WTC11 (cell line): ENCODE measurements around the gene PRMT5. TPM values are rescaled to one million over a fixed set of nuclear protein-coding genes. Genes with fewer than 3 reads are reported as not detected.

Source experiments
- ATAC-seq: fragments of 200-7000 bp; cut with Tn5 transposase; 2 replicates; pipeline ENCODE4 v1.10.0; 2021; ENCODE audit warnings: mild to moderate bottlenecking, moderate library complexity
- CTCF ChIA-PET: fragments of 300-600 bp; sonication (Branson Sonifier 250); formaldehyde crosslinking; loops from one replicate; lab custom pipeline; 2021; ENCODE audit warnings: antibody characterized with exemption; lab: Charles Lee
- POLR2A ChIA-PET: fragments of 350-600 bp; sonication (Branson Sonifier 250); formaldehyde crosslinking; loops from one replicate; lab custom pipeline; 2021; ENCODE audit warnings: antibody characterized with exemption; lab: Charles Lee
- DNase-seq: peaks from one replicate; pipeline ENCODE4 v3.0.0; 2021; ENCODE audit warnings: low spot score
- H3K27ac Mint-ChIP-seq: 2 replicates; pipeline ENCODE4 v1.8.0; 2021; ENCODE audit warnings: mixed read lengths
- H3K27me3 Mint-ChIP-seq: 2 replicates; pipeline ENCODE4 v1.8.0; 2021; ENCODE audit warnings: low read depth, mild to moderate bottlenecking, moderate library complexity, mixed read lengths
- H3K36me3 Mint-ChIP-seq: 2 replicates; pipeline ENCODE4 v1.8.0; 2021; ENCODE audit warnings: mixed read lengths
- H3K4me1 Mint-ChIP-seq: 2 replicates; pipeline ENCODE4 v1.8.0; 2022; ENCODE audit warnings: mixed read lengths
- H3K4me3 Mint-ChIP-seq: 2 replicates; pipeline ENCODE4 v1.8.0; 2021; ENCODE audit warnings: mild to moderate bottlenecking, moderate library complexity, mixed read lengths
- H3K9me3 Mint-ChIP-seq: 2 replicates; pipeline ENCODE4 v1.8.0; 2021; ENCODE audit warnings: mixed read lengths
- ELF4 ChIP-seq: sonication (generic); formaldehyde crosslinking; IDR thresholded peaks from 2 replicates; pipeline ENCODE4 v1.8.1; 2022; ENCODE audit warnings: low read depth, mild to moderate bottlenecking, moderate library complexity, missing genetic modification reagents
- MXD4 ChIP-seq: fragments of 250-450 bp; sonication (Bioruptor Pico); IDR thresholded peaks from 2 replicates; pipeline ENCODE4 v1.8.0; 2021; ENCODE audit warnings: mild to moderate bottlenecking, moderate library complexity, borderline replicate concordance
- RORB ChIP-seq: fragments of 250-450 bp; sonication (Bioruptor Pico); IDR thresholded peaks from 2 replicates; pipeline ENCODE4 v1.9.0; 2021; ENCODE audit warnings: mild to moderate bottlenecking
- ZBTB21 ChIP-seq: sonication (generic); formaldehyde crosslinking; IDR thresholded peaks from 2 replicates; pipeline ENCODE4 v1.8.1; 2023; ENCODE audit warnings: mild to moderate bottlenecking, missing genetic modification reagents, borderline replicate concordance
- ZNF138 ChIP-seq: sonication (generic); formaldehyde crosslinking; conservative IDR thresholded peaks from 2 replicates; pipeline ENCODE4 v1.8.1; 2022; ENCODE audit warnings: mild to moderate bottlenecking, moderate library complexity, missing genetic modification reagents
- ZNF263 ChIP-seq: sonication (generic); formaldehyde crosslinking; IDR thresholded peaks from 2 replicates; pipeline ENCODE4 v1.8.1; 2022; ENCODE audit warnings: low read depth, mild to moderate bottlenecking, moderate library complexity, missing genetic modification reagents
- ZNF317 ChIP-seq: sonication (generic); formaldehyde crosslinking; IDR thresholded peaks from 2 replicates; pipeline ENCODE4 v1.8.1; 2023; ENCODE audit warnings: low read depth, mild to moderate bottlenecking, moderate library complexity, missing genetic modification reagents, borderline replicate concordance
- ZNF396 ChIP-seq: fragments of 250-450 bp; sonication (Bioruptor Pico); IDR thresholded peaks from 2 replicates; pipeline ENCODE4 v1.8.0; 2021; ENCODE audit warnings: mild to moderate bottlenecking, moderate library complexity, borderline replicate concordance
- ZNF423 ChIP-seq: fragments of 250-450 bp; sonication (Bioruptor Pico); IDR thresholded peaks from 2 replicates; pipeline ENCODE4 v2.1.2; 2022; ENCODE audit warnings: mild to moderate bottlenecking, moderate library complexity
- total RNA-seq: library from RNA; stranded (reverse); gene quantifications from 3 replicates; pipeline ENCODE4 v1.2.3, GENCODE V29; 2021
- TF ChIP-seq, protein P1 (sequence below): fragments of 200-600 bp; IDR thresholded peaks from 2 replicates; pipeline ENCODE4 v1.8.0; 2022; ENCODE audit warnings: antibody characterized with exemption
- TF ChIP-seq, protein P2 (sequence below): sonication (generic); formaldehyde crosslinking; IDR thresholded peaks from 2 replicates; pipeline ENCODE4 v1.8.1; 2023; ENCODE audit warnings: mild to moderate bottlenecking, missing genetic modification reagents
- TF ChIP-seq, protein P3 (sequence below): fragments of 250-450 bp; sonication (Bioruptor Pico); IDR thresholded peaks from 2 replicates; pipeline ENCODE4 v1.9.0; 2021; ENCODE audit warnings: mild to moderate bottlenecking, borderline replicate concordance
- TF ChIP-seq, protein P4 (sequence below): sonication (generic); formaldehyde crosslinking; IDR thresholded peaks from 2 replicates; pipeline ENCODE4 v1.8.1; 2023; ENCODE audit warnings: mild to moderate bottlenecking, missing genetic modification reagents, moderate library complexity
- TF ChIP-seq, protein P5 (sequence below): sonication (generic); formaldehyde crosslinking; IDR thresholded peaks from 2 replicates; pipeline ENCODE4 v1.8.1; 2023; ENCODE audit warnings: mild to moderate bottlenecking, moderate library complexity, missing genetic modification reagents
- TF ChIP-seq, protein P6 (sequence below): sonication (generic); formaldehyde crosslinking; IDR thresholded peaks from 2 replicates; pipeline ENCODE4 v1.8.0; 2022; ENCODE audit warnings: mild to moderate bottlenecking, missing genetic modification reagents

Gene PRMT5
- total RNA-seq, 1 experiment from 2014 or later = 124 TPM

DNA sequence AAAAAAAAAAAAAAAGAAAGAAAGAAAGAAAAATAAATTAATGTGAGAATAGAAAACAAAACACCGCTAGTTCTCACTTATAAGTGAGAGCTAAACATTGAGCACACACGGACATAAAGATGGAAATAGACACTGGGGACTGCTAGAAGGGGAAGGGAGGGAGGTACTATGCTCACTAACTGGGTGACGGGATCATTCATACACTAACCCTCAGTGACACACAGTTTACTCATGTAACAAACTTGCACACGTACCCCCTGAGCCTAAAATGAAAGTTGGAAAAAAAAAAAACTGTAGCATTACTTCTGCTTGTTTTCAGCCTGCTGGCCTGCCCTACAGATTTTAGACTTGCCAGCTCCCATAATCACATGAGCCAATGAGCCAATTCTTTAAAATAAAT is 10.5 kb upstream of the PRMT5 start (continued):
- no peak for TF ChIP-seq ZNF317 (CRISPR knock-in tag)
- TF ChIP-seq MXD4 (CRISPR knock-in tag) = no peak
- no peak for TF ChIP-seq ZNF423 (CRISPR knock-in tag)

DNA sequence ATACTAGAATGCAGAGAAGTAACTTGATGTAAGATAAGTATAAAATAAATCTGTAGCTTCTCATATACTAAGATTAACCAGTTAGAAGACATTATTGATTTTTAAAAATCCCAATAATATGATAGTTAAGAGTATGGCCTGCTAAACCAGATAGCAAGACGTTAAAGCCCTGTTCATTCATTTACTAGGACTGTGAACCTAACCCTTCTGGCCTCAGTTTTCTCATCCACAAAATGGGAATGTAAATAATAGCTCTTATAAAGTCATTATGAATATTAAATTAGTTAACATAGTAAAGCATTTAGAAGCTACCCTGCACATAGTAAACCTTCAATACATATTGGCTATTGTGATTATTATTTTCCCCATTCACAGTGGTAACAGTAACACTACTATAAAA is 6.0 kb upstream of the PRMT5 start:
- DNase-seq (no peak), ATAC-seq (no peak)
- H3K4me3 Mint-ChIP-seq = no peak overlapping the region
- H3K27ac Mint-ChIP-seq = no peak overlapping the region
- POLR2A ChIA-PET = no interaction called here
- no peaks in the 10 kb centered on the region for H3K27me3 Mint-ChIP-seq
- H3K9me3 Mint-ChIP-seq = no peaks in the 10 kb centered on the region
- CTCF ChIA-PET = no interaction called here
- TF ChIP-seq RORB (CRISPR knock-in tag) (no peak), ZBTB21 (no peak), ZNF263 (CRISPR knock-in tag) (no peak), ELF4 (CRISPR knock-in tag) (no peak)
- TF ChIP-seq, protein P1, sequence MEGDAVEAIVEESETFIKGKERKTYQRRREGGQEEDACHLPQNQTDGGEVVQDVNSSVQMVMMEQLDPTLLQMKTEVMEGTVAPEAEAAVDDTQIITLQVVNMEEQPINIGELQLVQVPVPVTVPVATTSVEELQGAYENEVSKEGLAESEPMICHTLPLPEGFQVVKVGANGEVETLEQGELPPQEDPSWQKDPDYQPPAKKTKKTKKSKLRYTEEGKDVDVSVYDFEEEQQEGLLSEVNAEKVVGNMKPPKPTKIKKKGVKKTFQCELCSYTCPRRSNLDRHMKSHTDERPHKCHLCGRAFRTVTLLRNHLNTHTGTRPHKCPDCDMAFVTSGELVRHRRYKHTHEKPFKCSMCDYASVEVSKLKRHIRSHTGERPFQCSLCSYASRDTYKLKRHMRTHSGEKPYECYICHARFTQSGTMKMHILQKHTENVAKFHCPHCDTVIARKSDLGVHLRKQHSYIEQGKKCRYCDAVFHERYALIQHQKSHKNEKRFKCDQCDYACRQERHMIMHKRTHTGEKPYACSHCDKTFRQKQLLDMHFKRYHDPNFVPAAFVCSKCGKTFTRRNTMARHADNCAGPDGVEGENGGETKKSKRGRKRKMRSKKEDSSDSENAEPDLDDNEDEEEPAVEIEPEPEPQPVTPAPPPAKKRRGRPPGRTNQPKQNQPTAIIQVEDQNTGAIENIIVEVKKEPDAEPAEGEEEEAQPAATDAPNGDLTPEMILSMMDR = no peak
- TF ChIP-seq, protein P2, sequence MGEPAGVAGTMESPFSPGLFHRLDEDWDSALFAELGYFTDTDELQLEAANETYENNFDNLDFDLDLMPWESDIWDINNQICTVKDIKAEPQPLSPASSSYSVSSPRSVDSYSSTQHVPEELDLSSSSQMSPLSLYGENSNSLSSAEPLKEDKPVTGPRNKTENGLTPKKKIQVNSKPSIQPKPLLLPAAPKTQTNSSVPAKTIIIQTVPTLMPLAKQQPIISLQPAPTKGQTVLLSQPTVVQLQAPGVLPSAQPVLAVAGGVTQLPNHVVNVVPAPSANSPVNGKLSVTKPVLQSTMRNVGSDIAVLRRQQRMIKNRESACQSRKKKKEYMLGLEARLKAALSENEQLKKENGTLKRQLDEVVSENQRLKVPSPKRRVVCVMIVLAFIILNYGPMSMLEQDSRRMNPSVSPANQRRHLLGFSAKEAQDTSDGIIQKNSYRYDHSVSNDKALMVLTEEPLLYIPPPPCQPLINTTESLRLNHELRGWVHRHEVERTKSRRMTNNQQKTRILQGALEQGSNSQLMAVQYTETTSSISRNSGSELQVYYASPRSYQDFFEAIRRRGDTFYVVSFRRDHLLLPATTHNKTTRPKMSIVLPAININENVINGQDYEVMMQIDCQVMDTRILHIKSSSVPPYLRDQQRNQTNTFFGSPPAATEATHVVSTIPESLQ = no peak
- TF ChIP-seq, protein P3, sequence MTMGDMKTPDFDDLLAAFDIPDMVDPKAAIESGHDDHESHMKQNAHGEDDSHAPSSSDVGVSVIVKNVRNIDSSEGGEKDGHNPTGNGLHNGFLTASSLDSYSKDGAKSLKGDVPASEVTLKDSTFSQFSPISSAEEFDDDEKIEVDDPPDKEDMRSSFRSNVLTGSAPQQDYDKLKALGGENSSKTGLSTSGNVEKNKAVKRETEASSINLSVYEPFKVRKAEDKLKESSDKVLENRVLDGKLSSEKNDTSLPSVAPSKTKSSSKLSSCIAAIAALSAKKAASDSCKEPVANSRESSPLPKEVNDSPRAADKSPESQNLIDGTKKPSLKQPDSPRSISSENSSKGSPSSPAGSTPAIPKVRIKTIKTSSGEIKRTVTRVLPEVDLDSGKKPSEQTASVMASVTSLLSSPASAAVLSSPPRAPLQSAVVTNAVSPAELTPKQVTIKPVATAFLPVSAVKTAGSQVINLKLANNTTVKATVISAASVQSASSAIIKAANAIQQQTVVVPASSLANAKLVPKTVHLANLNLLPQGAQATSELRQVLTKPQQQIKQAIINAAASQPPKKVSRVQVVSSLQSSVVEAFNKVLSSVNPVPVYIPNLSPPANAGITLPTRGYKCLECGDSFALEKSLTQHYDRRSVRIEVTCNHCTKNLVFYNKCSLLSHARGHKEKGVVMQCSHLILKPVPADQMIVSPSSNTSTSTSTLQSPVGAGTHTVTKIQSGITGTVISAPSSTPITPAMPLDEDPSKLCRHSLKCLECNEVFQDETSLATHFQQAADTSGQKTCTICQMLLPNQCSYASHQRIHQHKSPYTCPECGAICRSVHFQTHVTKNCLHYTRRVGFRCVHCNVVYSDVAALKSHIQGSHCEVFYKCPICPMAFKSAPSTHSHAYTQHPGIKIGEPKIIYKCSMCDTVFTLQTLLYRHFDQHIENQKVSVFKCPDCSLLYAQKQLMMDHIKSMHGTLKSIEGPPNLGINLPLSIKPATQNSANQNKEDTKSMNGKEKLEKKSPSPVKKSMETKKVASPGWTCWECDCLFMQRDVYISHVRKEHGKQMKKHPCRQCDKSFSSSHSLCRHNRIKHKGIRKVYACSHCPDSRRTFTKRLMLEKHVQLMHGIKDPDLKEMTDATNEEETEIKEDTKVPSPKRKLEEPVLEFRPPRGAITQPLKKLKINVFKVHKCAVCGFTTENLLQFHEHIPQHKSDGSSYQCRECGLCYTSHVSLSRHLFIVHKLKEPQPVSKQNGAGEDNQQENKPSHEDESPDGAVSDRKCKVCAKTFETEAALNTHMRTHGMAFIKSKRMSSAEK = no peak
- H3K36me3 Mint-ChIP-seq = no peaks in the 10 kb centered on the region
- H3K4me1 Mint-ChIP-seq = no peaks in the 10 kb centered on the region

DNA sequence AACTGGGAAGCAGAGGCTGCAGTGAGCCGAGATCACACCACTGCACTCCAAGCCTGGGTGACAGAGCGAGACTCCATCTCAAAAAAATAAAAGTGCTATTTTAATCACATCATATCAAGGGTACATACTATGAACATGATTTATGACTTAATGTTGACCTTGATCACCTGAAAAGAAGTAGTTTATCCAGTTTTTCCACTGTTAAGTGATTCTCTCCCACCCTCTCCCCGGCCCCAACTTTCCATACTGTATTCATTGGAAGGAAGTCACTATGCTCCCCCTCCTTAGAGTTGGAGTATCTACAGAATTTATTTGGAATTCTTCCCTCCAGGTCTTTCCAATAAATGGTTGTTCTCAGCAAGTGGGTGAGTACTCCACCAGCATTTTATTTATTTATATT is 3.0 kb upstream of the PRMT5 start:
- Mint-ChIP-seq H3K27ac (no peak overlapping the region), H3K4me1 (peaks cover 7% of the 10 kb centered on the region), H3K27me3 (no peaks in the 10 kb centered on the region), H3K36me3 (0 out of 2 replicates have a peak, but pooled peaks cover 2% of the 10 kb centered on the region), H3K9me3 (no peaks in the 10 kb centered on the region), H3K4me3 (peak overlapping the region; percentile 16; the same call in 1 of the 2 replicates)
- CTCF ChIA-PET = interaction anchor here (3.2 kb wide), 1 partner anchor 54 kb away, joined by 43 read pairs; no protein-coding TSS in a partner anchor
- no peak for ATAC-seq
- POLR2A ChIA-PET = no interaction called here
- DNase-seq = no peak
- TF ChIP-seq, protein P3 = no peak
- TF ChIP-seq, protein P4, sequence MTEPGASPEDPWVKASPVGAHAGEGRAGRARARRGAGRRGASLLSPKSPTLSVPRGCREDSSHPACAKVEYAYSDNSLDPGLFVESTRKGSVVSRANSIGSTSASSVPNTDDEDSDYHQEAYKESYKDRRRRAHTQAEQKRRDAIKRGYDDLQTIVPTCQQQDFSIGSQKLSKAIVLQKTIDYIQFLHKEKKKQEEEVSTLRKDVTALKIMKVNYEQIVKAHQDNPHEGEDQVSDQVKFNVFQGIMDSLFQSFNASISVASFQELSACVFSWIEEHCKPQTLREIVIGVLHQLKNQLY (CRISPR knock-in tag) = no peak
- no peak for TF ChIP-seq ZNF396
- TF ChIP-seq, protein P5, sequence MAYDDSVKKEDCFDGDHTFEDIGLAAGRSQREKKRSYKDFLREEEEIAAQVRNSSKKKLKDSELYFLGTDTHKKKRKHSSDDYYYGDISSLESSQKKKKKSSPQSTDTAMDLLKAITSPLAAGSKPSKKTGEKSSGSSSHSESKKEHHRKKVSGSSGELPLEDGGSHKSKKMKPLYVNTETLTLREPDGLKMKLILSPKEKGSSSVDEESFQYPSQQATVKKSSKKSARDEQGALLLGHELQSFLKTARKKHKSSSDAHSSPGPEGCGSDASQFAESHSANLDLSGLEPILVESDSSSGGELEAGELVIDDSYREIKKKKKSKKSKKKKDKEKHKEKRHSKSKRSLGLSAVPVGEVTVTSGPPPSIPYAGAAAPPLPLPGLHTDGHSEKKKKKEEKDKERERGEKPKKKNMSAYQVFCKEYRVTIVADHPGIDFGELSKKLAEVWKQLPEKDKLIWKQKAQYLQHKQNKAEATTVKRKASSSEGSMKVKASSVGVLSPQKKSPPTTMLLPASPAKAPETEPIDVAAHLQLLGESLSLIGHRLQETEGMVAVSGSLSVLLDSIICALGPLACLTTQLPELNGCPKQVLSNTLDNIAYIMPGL (CRISPR knock-in tag) = no peak
- TF ChIP-seq, protein P6, sequence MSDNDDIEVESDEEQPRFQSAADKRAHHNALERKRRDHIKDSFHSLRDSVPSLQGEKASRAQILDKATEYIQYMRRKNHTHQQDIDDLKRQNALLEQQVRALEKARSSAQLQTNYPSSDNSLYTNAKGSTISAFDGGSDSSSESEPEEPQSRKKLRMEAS (CRISPR knock-in tag) = no peak
- TF ChIP-seq ZNF138 (CRISPR knock-in tag) = no peak
